GM12873 (cell line): ENCODE measurements around the gene SPANXD.
"Not testable (repeated sequence)": the region's sequence is repeated elsewhere in the genome, so short reads cannot be mapped to it uniquely, and the experiment has no call there.

Experiments used
- CTCF ChIP-seq: IDR thresholded peaks from 2 replicates; pipeline ENCODE4 v1.5.1; 2012; ENCODE audit warnings: low read depth, mild to moderate bottlenecking, moderate library complexity, low read length, control low read depth; ENCODE audit not compliant: insufficient read depth; ENCODE audit errors: missing control alignments

SPANXD gene

GRCh38 chrX:141698639-141699038 lies at the start of gene SPANXD:
Gene SPANXD (minus strand): TSS chrX:141698739. CDS start chrX:141698405, 334 bp downstream.
- not testable (repeated sequence) for TF ChIP-seq CTCF

GRCh38 chrX:141742666-141743065 lies 44.1 kb upstream of the SPANXD start:
- no peak for TF ChIP-seq CTCF

GRCh38 chrX:141736656-141737055 lies 38.1 kb upstream of the SPANXD start:
- no peak for TF ChIP-seq CTCF

GRCh38 chrX:141733371-141733770 lies 34.8 kb upstream of the SPANXD start:
- no peak for TF ChIP-seq CTCF

GRCh38 chrX:141732031-141732430 lies 33.5 kb upstream of the SPANXD start:
- no peak for TF ChIP-seq CTCF

GRCh38 chrX:141724186-141724585 lies 25.6 kb upstream of the SPANXD start:
- no peak for TF ChIP-seq CTCF

GRCh38 chrX:141714680-141715079 lies 16.1 kb upstream of the SPANXD start:
- TF ChIP-seq CTCF = no peak
